HG02763 (cell line): Measurements from ENCODE around the gene CAT.

Experiments used
- ATAC-seq: cut with Tn5 transposase; IDR thresholded peaks from one replicate; pipeline ENCODE4 v1.9.1; 2021; ENCODE audit warnings: mild to moderate bottlenecking, moderate library complexity; ENCODE audit not compliant: unreplicated experiment

The CAT gene

DNA sequence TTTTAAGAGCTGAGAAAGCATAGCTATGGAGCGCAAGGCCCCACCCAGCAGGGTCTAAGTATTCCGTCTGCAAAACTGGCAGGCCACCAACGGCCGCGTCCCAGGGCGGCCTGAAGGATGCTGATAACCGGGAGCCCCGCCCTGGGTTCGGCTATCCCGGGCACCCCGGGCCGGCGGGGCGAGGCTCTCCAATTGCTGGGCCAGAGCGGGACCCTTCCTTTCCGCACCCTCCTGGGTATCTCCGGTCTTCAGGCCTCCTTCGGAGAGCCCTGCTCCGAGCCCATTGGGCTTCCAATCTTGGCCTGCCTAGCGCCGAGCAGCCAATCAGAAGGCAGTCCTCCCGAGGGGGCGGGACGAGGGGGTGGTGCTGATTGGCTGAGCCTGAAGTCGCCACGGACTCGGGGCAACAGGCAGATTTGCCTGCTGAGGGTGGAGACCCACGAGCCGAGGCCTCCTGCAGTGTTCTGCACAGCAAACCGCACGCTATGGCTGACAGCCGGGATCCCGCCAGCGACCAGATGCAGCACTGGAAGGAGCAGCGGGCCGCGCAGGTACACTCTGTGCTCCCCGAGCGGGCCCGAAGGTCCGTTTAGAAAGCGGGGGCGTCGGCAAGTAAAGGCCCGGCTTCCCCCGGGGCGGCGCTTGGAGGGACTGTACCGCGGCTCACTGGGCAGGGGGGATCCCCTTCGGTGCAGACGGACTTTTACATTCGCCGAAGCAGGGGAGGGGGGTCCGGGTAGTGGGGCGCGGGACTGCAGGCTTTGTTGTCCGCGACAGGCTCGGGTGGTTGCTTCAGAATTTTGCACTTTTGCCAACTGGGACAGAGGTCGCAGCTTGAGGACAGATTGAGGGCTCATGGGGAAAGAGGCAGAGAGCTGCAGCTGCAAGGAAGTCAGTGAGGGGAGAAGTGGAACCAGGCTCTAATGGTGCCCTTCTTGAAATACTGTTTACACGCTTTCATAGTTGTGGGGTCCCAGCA is at the start of gene CAT:
TSS of gene CAT (plus strand) at position 406 of the 979 bp plus-strand sequence. CDS start at position 486, 80 bp downstream.
- ATAC-seq = peak; percentile 94

DNA sequence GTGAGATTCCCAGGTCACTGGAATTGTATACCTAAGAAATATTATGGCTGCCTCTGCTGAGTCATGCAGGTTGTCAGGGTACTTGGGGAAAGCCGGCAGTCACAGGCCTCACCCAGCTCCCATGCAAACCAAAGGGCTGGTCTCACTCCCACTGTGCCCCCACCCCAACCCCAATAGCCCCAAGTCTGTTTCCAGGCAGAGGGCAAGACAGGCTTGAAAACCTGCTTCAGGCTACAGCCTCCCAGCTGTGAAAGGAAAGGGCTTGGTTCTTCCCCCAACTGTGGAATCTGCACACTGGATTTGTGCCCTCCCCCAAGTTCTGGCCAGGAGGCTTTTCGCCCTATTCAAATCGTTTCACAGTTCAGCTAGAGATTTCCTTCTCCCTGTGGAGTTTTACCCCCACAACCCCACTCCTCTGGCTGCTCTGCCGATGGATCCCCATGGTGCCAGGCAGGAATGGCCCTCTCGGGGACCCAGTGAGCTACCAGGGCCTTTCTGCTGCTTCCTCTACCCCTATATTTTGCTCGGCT is 43.9 kb upstream of the CAT start:
- ATAC-seq = no peak

DNA sequence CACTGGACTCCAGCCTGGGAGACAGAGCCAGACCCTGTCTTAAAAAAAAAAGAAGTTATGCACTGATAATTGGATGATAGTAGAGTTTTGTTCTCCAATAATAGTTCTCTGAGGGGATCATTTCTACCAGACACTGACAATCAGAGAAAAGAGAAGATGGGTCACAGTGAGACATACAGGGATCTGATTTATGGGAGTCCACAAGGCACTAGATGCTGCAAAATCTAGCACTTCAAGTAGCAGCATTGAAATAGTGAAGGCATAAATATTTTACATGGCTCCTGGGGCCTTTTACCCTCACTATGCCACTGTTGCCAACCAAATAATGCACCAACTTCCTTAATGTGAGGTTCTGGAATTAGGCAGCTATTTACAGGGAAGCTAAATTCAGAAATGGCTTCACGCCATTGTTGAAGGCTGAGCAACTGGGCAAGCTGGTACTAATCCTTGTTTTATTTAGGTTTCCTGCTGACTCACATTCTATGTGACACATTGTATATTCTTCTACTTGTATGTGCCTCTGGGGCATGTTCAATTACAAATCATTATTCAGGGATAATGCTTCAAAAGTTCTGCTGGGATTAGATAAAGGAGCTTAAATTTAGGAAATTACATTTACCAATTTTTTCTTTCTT is 42.7 kb upstream of the CAT start:
- no peak for ATAC-seq

DNA sequence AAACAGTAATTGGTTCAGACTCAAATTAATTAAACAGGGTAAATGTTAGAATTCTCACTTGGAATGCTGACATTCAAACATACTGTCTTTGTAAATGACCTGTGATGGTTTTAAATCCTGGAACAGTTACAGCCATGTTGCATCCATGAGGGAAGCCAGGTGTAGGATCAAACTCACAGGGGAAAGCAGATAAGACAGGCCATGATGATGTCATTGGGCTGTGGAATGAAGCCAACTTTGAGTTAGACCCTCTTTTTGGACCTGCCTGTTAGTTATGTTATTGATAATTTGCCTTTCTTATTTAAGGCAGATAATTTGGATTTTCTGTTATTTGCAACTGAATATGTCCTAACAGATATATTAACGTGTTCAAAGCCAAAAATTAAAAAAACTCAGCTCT is 41.6 kb upstream of the CAT start:
- ATAC-seq = no peak

DNA sequence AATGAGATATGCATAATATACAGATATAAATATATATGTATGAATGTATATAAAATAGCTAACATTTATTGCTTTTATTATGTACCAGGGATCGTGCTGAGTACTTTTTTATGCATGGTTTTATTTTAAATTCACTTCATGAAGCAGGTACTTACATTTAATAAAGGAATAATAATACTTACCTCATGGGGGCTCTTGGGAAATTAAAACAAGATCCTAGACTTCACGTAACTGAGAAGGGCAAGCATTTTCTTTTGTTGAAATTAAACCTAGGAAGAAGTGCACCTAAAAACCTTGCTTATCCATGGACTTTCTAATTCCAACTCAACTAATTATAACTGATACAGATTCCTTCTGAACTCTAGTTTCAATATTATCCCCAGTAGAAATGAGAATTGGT is 40.9 kb upstream of the CAT start:
- no peak for ATAC-seq

DNA sequence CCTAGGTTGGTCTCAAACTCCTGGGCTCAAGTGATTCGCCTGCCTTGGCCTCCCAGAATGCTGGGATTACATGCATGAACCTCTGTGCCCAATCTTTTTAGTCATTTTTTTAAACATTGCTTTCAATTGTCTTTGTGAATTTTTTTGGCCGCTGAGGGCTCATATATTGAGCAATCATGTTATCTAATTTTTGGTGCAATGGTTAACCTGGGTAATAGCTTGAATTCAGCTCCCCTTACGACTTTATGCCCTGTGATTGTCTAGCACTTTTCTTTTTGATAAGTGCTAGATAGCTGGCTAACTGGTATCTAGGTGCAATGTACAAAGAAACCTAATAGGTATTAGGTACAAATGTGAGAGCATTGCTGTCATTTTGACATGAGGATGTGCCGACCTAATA is 35.3 kb upstream of the CAT start:
- no peak for ATAC-seq

DNA sequence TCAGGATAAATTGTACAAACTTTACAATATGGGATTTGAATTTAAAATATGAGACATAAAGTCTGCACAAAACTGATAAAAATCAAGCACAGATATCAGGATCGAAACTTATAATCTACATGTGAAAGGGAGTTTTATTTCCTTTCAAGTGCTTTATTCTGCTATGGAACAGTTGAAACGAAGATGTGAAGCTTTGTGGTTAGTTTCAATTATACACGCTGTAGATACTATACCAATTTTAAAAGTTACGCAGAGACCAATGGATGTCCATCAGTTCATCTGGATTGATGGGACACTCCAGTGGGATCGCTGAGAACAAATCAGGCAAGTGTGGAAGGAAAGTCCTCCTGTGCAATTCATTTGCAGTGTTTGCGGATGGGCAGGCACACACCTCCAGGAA is 34.5 kb upstream of the CAT start:
- no peak for ATAC-seq

DNA sequence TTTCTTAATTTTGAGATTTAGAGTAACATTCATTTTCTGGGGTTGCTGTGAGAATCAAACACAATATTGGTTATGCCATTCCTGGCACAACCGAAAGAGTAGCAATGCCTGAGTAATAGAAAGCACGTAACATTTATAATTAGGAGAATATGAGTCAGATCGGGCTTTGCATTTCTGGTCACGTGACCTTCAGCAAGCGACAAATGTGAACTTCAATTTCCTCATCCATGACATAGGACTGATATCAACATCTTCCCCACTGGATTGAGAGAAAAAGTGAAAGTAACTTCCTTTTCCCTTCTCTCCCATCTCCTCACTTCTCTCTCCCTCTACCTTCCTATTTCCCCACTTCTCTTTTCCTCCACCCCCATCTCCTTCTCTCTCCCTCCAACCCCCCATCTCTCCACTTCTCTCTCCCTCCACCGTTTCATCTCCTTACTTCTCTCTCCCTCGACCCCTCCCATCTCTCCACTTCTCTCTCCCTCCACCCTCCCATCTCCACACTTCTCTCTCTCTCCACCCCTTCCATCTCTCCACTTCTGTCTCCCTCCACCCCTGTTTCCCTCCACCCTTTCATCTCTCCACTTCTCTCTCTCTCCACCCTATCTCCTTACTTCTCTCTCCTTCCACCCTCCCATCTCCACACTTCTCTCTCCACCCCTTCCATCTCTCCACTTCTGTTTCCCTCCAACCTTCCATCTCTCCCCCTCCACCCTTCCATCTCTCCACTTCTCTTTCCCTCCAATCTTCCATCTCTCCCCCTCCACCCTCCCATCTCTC is 33.5 kb upstream of the CAT start:
- no peak for ATAC-seq

DNA sequence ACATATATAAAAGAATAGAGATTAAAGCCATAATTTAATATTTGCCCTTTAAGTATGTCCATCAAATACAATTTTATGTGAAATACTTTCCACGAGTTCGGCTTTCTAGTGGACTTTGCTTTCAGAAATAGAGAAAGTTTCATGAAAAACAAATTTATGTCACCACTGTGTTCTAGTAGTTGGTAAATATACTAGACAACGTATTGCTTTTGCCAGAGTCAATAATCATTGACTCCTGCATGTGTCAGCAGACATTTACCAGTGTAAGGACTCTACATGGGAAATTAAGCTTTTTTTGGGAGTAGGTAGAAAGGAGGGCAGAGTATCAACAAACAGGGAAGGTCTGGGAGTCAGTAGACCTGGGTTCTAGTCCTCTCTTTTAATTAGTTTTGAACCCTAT is 32.3 kb upstream of the CAT start:
- no peak for ATAC-seq

DNA sequence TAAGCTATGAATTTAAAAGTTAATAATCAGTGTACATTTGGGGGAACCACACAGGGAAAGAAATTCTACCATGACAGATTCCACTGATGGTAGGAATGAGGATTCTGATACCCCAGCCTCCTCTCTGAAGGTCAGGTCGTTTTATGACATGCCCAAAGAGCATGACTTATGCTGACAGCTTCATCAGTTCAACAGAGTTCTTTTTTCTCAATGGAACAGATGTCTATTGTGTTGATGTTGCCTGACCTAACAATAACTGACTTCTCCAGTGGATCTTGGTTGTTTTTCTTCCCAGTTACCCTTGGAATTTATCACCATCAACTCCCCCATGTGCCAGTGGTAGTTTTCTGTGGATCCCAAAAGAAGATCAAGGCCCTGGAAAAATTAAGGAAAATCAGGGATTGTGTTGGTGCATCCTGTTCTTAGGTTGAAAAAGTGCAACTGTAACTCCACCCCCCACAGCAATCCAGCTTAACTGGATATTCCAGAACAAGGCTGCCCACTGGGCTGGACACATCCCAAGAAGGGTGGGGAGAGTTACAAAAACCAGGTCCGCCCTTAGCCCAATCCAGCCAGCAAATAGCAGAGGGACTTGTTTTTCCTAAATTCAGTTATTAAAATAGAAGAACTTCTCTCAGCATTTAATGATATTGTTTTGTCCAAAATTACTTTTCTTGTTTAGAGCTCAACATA is 31.5 kb upstream of the CAT start:
- ATAC-seq = no peak

DNA sequence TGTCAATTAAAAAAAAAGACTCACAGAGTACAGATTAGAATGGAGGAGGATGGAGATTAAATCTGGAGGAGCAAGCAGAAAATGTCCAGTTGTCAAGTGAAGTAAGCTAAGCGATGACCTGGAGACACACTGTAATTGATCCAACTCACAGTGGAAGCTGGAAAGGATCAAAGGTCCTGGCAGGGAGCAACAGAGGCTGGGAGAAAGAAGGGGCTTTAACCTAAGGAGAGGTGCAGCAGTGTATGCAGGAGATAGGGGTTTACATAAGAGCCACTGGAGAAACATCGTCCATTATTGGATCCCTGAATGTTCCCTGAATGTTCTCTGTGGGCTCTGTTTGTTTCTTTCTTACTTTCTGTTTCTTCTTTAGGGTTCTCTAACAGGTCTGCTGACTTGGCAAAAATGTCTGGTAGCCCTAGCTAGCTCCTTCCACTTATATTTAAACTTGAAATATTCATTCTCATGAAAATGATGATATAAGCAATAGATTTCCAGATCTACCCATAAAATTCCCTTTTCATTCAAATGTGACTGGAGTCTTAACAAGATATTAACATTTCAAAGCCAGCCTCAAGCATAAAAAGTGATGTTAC is 30.1 kb upstream of the CAT start:
- ATAC-seq = no peak

DNA sequence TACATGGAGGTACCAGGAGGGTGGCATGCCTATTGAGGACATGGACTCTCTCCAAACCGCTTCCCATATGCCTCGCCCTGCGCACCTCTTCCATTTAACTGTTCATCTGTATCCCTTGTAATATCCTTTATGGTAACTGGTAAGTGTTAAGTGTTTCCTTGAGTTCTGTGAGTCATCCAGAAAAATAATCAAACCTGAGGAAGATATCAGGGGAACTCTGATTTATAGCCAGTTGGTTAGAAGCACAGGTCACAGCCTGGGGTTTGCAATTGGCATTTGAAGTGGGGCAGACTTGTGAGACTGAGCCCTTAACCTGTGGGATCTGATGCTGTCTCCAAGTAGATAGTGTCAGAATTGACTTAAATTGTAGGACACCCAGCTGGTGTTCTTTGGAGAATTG is 27.6 kb upstream of the CAT start:
- ATAC-seq = no peak

DNA sequence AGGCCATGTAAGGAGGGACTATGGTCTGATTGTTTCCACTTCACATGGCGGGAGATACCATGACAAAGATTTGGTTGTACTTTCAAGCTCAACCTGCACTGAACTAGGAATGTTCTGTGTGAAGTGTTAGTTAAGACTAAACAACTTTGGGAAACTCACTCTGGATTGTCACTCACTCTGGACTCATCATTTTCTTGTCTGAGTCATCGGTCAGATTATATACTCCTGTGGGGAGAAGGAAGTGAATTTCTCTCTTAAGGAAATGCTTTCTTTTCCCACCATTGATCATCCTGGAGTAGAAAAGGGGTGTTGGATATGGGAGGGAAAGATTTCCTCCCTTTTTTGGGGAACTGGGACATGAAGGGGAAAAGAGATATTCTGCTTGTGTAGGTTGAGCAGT is 26.9 kb upstream of the CAT start:
- ATAC-seq = no peak

DNA sequence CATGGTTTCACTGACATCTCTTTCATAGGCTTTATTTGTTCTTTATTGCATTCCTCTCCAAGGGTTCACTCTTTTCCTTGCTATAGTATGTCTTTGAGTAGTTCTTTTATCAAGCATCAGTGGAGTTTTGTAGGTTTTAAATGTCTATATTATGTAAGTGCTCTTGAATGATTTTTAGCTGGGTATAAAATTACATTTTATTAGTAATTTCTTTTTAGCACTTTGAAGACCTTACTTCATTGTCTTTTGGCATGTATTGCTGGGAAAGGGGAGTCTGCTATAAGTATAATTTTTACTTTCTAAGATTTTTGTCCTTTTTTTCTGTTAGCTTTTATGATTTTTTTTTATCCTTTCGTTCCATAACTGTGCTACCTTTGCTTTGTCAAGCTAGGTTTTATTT is 25.5 kb upstream of the CAT start:
- no peak for ATAC-seq

DNA sequence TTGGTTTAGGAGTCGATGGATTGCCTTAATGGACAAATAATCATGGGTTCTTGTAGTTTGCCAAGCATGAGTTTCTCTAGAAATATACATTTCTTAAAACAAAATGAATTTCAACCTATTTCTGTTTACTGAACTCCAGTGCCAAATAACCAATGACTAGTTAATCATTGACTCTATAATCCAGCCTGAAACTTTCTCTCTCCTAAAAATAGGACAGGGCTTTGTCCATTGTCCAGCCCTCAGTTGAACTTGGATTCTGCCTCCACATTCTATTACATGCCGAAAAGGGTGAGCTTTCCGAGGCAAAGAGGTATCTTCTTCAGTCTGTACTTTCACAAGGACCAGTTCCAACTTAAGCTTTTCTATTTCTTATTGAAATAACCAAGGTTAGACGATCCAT is 23.2 kb upstream of the CAT start:
- ATAC-seq = no peak

DNA sequence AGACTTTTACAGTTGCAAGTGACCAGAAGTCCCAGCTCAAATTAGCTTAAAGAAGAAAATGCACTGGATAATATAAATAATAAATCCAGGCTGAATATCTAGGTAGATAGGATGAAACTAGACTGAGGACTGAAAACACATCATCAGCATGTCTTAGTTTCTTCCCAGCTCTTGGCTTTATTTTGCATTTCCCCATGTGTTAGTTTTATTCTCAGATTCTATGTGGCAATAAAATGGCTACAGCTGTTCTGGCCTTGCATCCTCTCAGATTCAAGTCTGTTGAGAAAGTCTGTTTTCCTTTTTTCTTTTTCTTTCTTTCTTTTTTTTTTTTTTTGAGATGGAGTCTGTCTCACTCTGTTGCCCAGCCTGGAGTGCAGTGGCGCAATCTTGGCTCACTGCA is 22.6 kb upstream of the CAT start:
- ATAC-seq = no peak

DNA sequence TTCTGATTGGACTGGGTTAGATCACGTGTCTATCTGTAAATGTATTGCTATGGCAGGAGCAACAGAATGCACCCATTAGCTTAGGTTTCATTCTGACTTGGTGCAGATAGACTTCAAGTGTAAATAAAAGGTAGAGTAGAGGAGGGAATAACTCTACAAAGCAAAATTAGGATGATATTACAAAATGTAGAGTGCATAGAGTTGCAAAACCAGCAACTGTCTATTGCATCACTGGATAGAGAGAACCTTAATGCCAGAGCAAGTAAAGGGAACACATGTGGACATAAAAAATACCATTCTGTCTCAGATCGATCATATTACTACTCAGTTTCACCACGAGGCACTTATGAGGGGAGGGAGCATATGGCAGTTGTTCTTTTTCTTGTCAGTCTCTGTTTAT is 22.0 kb upstream of the CAT start:
- ATAC-seq = no peak

DNA sequence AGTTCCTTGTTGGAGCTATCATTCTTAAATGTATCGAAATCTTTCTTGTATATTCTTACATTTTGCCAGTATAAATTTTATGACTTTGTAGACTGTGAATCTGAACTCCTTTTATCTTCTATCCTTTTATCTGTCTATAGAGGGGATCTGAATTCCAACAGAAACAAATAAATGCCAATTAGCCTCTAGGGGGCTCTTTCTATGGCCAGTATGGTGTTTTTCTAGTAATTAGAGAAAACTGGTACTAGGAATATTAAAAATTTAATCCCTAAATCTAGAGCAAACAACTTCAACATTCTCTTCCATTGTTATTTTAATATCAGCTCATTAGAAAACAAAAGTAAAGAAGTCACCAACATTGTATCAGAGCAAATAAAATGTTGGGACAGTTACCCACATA is 21.5 kb upstream of the CAT start:
- no peak for ATAC-seq

DNA sequence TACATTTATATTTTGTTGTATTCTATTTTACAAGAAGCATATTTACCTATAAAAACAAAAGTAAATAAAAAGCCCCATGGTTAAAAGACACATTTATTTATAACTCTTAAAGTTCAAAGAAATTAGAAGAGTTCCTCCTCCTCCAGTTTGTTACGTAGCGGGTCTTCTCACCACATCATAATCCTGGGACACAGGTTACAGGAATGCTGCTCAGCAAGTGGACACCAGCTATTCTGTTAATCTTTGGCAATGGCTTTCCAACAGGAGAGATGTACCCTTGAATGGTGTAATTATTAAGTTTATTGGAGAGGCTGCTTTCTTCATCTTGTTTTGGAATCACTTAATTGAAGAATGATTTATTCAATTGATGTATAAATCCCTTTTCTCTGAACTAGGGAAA is 19.6 kb upstream of the CAT start:
- no peak for ATAC-seq

DNA sequence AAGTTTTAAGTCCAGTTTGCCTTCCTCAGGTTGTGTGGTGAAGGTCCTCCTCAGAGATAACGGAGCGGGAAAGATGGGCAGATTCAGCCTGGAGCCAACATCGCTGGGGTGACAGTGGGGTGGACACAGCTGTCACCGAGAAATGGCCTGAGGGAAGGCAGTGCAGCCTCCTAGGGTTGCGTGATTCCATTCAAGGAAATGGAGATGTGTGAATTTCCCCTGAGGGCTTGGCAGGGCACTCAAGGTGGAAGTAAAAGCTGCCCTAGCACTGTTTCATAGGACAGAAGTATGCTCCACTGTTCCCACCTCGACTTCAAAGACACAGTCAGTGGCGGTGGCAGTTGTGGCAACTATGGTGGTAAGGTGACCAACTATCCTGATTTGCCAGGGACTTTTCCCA is 15.4 kb upstream of the CAT start:
- ATAC-seq = no peak
